Subcutaneous adipose tissue (tissue), 4 donors: ENCODE data around the gene NFE2L3. TPM values are rescaled to one million over a fixed set of nuclear protein-coding genes. Genes with fewer than 3 reads are reported as not detected.

Experiments
- total RNA-seq, 4 donors: library from RNA; depleted of rRNA; stranded (reverse); fragments of >200 nt; gene quantifications; one replicate each; pipeline ENCODE4 v1.1.0, GENCODE V29; 2016
- TF ChIP-seq, protein P1 (sequence below): fragments of 450-650 bp; IDR thresholded peaks from one replicate; pipeline ENCODE4 v1.5.1; 2016; ENCODE audit warnings: low read depth, mild to moderate bottlenecking, control low read depth, antibody characterized with exemption, moderate library complexity

NFE2L3 gene
- total RNA-seq, 4 donors from 2014 or later = 6.6 to 11.1 (median 8.6) TPM

DNA sequence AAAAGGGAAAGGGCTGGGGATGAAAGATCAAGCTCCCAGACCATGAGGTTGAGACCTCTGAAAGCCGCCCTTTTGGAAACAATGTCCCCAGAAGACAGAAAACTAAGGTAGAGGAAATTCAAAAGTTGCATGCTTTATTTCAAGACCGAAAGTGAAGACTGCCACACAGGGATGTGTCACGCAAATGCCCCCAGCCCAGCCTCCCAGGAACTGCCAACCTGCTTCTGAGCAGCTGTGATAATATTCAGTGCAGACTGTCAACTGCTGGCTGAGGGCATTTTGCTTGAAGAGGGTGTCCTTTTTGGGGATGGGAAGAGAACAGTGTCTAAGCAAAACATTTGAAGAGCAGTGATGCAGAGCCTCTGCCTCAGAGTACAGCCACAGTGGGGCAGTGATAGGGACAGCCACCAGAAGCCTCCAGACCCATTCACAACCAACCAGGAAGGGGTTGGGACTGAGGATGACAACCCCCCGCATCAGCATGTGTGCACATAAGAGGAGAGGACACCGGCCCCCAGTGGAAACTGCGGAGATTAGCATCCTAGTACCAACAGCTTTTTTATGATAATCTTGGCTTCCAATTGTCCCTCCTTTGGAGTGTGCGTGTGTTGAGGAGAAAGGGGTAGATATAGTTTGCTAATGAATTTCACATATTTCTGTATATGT is 34.7 kb upstream of the NFE2L3 start:
- TF ChIP-seq, protein P1, sequence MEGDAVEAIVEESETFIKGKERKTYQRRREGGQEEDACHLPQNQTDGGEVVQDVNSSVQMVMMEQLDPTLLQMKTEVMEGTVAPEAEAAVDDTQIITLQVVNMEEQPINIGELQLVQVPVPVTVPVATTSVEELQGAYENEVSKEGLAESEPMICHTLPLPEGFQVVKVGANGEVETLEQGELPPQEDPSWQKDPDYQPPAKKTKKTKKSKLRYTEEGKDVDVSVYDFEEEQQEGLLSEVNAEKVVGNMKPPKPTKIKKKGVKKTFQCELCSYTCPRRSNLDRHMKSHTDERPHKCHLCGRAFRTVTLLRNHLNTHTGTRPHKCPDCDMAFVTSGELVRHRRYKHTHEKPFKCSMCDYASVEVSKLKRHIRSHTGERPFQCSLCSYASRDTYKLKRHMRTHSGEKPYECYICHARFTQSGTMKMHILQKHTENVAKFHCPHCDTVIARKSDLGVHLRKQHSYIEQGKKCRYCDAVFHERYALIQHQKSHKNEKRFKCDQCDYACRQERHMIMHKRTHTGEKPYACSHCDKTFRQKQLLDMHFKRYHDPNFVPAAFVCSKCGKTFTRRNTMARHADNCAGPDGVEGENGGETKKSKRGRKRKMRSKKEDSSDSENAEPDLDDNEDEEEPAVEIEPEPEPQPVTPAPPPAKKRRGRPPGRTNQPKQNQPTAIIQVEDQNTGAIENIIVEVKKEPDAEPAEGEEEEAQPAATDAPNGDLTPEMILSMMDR = no peak

DNA sequence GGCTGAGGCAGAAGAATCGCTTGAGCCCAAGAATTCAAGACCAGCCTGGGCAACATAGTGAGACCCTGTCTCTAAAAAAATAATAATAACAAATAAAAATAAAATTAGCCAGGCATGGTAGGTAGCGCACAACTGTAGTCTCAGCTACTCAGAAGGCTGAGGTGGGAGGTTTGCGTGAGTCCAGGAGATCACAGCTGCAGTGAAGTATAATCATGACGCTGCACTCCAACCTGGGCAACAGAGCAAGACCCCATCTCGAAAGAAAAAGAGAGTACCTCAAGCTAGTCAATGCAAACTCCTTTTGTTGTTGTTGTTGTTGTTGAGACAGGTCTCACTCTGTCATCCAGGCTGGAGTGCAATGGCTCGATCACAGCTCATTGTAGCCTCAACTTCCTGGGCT is 34.0 kb upstream of the NFE2L3 start:
- TF ChIP-seq, protein P1 = no peak

GRCh38 chr7:26122745-26123144 is 29.3 kb upstream of the NFE2L3 start:
- TF ChIP-seq, protein P1 = no peak

DNA sequence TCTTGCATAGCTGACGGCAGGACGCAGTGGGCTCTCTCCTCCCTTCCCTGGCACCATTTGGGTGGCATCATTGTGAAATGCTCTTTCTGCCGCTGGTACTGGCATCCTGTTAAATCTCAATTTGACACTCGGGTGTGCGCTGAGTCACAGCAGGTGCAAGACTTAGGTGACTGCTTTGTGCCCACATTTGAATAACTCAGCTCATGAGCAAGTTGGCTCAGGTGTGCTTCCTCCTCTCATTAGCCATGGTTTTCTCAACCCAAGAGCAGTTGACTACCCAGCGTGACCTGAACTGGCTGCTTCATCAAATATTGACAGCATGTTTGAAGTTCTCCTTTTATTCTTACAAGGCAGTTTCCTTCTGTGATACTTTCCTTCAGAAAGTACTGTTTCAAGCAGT is 24.6 kb upstream of the NFE2L3 start:
- TF ChIP-seq, protein P1 = no peak

GRCh38 chr7:26131056-26131589 is 20.9 kb upstream of the NFE2L3 start:
- TF ChIP-seq, protein P1 = no peak

GRCh38 chr7:26135076-26135475 is 16.9 kb upstream of the NFE2L3 start:
- TF ChIP-seq, protein P1 = no peak

DNA sequence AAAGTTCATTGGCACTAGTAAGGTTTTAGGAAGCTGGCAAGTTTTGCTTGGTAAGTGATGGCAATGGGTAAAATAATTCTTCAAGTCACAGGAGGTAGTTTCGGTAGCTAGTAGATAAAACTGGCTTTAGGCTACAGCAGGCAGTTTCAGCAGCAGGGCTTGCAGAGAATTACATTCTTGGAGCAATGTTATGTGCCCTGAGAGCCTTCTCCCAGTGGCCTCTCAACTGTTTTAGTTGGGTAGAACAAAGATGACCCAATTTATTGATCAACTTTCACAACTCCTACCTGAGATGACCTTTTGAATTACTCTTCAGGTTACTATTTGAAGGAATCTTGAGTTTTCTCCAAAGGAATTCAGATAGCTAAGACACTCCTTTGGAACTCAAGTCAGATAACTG is 16.4 kb upstream of the NFE2L3 start:
- TF ChIP-seq, protein P1 = no peak
